Measurements from ENCODE around the gene COL19A1.
"Not testable (repeated sequence)": the region's sequence is repeated elsewhere in the genome, so short reads cannot be mapped to it uniquely, and the experiment has no call there.

COL19A1 gene

DNA sequence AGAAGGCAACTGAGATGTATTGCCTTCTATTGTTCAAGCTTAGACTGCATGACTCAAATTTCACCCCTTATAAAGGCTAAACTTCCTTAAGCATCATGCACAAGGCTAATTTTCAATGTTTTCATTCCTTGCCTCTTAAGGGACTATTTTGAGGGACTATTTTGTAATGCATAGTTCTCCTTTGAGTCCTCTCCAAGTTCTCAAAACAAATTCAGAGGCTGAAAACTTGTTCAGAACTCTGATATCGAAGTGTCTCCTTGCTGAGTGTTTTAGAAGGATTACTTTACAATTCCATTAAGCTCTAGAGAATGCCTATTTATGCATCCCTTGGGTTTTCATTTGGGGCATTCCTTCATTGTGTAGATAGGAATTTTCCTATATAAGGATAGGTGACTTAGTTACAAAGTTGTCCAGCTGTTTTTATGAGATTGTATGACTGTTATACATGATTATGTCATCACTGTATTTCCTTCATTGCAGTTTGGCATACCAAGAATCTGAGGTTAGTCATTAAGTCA lies 41.7 kb downstream of the COL19A1 start:
- no peaks in the 10 kb centered on the region for H3K9me3 ChIP-seq (ENCODE audit: insufficient read depth, low read depth, low read length)
- no CpG with 5 or more reads among the region's 1 CpG for WGBS
- H3K4me3 ChIP-seq (ENCODE audit: low read length) = no peak overlapping the region
- no peaks in the 10 kb centered on the region for H3K27me3 ChIP-seq (ENCODE audit: insufficient read depth, low read length)
- no peak overlapping the region for H3K27ac ChIP-seq (ENCODE audit: low read depth, low read length)
- no peak overlapping the region for H3K9ac ChIP-seq (ENCODE audit: low read depth, low read length)
- 0 out of 2 replicates have a peak, but pooled peaks cover 6% of the 10 kb centered on the region for H3K4me1 ChIP-seq (ENCODE audit: insufficient read depth, low read length)
- no peaks in the 10 kb centered on the region for H3K36me3 ChIP-seq (ENCODE audit: insufficient read depth, low read length)

DNA sequence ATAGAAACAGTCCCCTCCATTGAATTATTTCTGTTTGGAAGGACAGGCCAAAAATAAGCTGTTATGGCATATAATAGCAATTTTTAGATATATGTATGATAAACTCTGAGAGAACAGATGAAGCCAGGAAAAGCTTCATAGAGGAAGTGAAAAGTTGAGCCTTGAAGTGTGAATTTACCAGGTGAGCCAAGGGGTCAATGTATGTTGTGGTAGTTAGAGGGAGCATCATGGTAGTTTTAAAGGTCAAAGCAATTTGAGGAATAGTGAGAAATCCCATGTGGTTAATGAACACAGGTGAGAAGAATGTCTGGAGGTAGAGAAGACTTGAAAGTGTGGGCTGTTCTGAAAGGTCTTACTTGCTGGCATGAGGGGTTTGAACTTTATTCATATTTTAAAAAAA lies 47.0 kb downstream of the COL19A1 start:
- Histone ChIP-seq H3K27me3 (ENCODE audit: insufficient read depth, low read length) (no peaks in the 10 kb centered on the region), H3K4me1 (ENCODE audit: insufficient read depth, low read length) (peaks cover 8% of the 10 kb centered on the region; the same call in 1 of the 2 replicates), H3K9ac (ENCODE audit: low read depth, low read length) (no peak overlapping the region), H3K36me3 (ENCODE audit: insufficient read depth, low read length) (no peaks in the 10 kb centered on the region), H3K27ac (ENCODE audit: low read depth, low read length) (no peak overlapping the region), H3K9me3 (ENCODE audit: insufficient read depth, low read depth, low read length) (no peaks in the 10 kb centered on the region), H3K4me3 (ENCODE audit: low read length) (no peak overlapping the region)

DNA sequence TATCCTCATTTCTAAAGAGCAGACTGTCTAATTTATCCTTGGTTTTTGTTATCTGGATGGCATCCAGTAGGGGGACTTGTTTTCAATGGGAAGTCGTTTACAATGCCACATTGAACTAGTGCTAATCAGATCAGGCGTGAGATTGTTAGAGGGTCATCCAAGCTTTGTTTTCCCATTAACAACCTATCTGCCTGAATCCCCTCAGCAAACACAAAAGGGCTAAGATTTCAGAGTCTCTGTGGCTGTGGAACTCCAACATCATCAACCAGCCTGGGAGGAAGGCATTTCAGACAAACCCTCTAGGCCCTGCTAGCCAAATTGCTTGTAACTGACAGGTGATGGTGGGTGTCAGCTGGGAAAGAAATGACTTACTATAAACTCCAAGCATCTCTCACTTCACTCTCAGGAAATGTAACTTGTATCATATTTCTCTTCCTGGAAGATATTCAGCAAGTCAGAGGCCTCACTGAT lies 47.7 kb downstream of the COL19A1 start:
- WGBS = 34% methylated on average over 2 of the region's 2 CpGs
- H3K4me3 ChIP-seq (ENCODE audit: low read length) = no peak overlapping the region
- H3K27ac ChIP-seq (ENCODE audit: low read depth, low read length) = no peak overlapping the region
- H3K4me1 ChIP-seq (ENCODE audit: insufficient read depth, low read length) = peaks cover 8% of the 10 kb centered on the region; the same call in 1 of the 2 replicates
- H3K27me3 ChIP-seq (ENCODE audit: insufficient read depth, low read length) = no peaks in the 10 kb centered on the region
- H3K9ac ChIP-seq (ENCODE audit: low read depth, low read length) = no peak overlapping the region
- H3K36me3 ChIP-seq (ENCODE audit: insufficient read depth, low read length) = no peaks in the 10 kb centered on the region
- H3K9me3 ChIP-seq (ENCODE audit: insufficient read depth, low read depth, low read length) = no peaks in the 10 kb centered on the region

DNA sequence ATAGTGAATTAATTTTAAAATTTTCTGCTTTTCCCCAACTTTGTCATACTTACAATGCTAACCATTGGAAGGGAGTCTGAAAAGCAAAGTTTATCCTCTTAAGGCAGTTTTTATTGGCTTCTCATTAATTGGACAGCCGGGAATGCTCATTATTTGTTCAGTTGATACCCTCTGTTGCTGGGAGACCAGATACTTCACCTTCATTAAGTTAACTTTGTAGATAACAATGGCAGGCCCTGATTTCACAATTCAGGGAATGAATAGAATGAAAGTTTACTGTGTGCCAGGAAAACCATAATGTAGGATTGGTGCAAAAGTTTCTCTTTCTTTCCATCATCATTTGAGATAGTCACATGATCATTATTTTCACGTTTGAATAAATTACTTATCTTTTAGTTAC lies 49.0 kb downstream of the COL19A1 start:
- 84% methylated on average over 2 of the region's 2 CpGs for WGBS
- no peaks in the 10 kb centered on the region for H3K9me3 ChIP-seq (ENCODE audit: insufficient read depth, low read depth, low read length)

DNA sequence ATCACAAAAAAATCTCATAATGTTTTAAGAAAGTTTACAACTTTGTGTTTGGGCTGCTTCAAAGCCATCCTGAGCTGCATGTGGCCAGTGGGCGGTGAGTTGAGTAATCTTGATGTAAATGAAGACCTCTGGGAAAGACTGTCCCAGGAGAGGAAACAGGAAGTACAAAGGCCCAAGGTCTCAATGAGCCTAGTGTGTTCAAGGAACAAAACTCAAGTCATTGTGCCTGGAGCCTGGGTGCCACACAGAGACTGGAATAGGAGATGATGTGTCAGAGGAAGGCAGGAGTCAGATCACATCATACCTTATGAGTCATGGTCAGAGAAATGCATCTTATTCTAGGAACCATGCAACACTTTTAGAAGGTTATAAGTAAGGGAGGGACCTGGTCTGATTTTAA lies 51.5 kb downstream of the COL19A1 start:
- no peaks in the 10 kb centered on the region for H3K36me3 ChIP-seq (ENCODE audit: insufficient read depth, low read length)
- no peak overlapping the region for H3K27ac ChIP-seq (ENCODE audit: low read depth, low read length)
- H3K4me1 ChIP-seq (ENCODE audit: insufficient read depth, low read length) = peaks cover 8% of the 10 kb centered on the region; the same call in 1 of the 2 replicates
- H3K4me3 ChIP-seq (ENCODE audit: low read length) = no peak overlapping the region
- 86% methylated on average over 1 of the region's 1 CpG for WGBS
- H3K27me3 ChIP-seq (ENCODE audit: insufficient read depth, low read length) = no peaks in the 10 kb centered on the region
- no peak overlapping the region for H3K9ac ChIP-seq (ENCODE audit: low read depth, low read length)
- 0 out of 2 replicates have a peak, but pooled peaks cover 2% of the 10 kb centered on the region for H3K9me3 ChIP-seq (ENCODE audit: insufficient read depth, low read depth, low read length)

More for the DNA sequence above, 49.0 kb downstream of the COL19A1 start:
- Histone ChIP-seq H3K27me3 (ENCODE audit: insufficient read depth, low read length) (no peaks in the 10 kb centered on the region), H3K9ac (ENCODE audit: low read depth, low read length) (no peak overlapping the region), H3K4me1 (ENCODE audit: insufficient read depth, low read length) (peaks cover 8% of the 10 kb centered on the region; the same call in 1 of the 2 replicates), H3K36me3 (ENCODE audit: insufficient read depth, low read length) (no peaks in the 10 kb centered on the region), H3K4me3 (ENCODE audit: low read length) (no peak overlapping the region), H3K27ac (ENCODE audit: low read depth, low read length) (no peak overlapping the region)

DNA sequence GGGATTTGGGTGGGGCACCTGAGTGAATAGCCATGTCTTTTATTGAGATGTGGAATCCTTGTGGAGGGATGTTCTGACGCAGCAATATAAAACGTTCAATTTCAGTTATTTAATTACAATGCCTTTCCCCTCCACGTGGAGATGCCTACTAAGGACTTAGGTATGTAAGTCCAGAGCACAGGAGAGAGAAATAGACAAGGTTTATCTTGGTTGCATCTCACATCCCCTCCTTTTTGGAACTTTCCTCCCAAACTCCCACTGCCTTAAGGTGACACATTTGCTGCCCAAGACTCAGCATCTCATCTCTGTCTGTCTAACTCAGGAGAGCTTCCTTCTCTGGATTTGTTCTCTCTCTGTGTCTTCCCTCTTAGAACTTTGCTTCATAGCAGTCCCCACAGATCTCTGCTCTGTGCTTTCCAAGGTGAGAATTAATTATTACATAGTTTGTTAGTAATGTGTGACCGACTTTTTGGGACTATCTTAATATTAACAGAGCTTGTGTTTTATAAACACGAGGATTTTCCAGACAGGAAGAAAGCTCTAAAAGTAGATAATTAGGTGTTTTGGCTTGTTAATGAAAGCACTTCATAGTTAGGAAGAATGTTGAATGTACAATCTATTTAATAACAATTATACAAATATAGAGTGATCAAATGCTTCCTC lies 52.6 kb downstream of the COL19A1 start:
- Histone ChIP-seq H3K36me3 (ENCODE audit: insufficient read depth, low read length) (no peaks in the 10 kb centered on the region), H3K27me3 (ENCODE audit: insufficient read depth, low read length) (no peaks in the 10 kb centered on the region), H3K9ac (ENCODE audit: low read depth, low read length) (no peak overlapping the region), H3K27ac (ENCODE audit: low read depth, low read length) (no peak overlapping the region), H3K4me1 (ENCODE audit: insufficient read depth, low read length) (0 out of 2 replicates have a peak, but pooled peaks cover 2% of the 10 kb centered on the region), H3K9me3 (ENCODE audit: insufficient read depth, low read depth, low read length) (0 out of 2 replicates have a peak, but pooled peaks cover 2% of the 10 kb centered on the region), H3K4me3 (ENCODE audit: low read length) (no peak overlapping the region)
- WGBS = 90% methylated on average over 4 of the region's 5 CpGs

DNA sequence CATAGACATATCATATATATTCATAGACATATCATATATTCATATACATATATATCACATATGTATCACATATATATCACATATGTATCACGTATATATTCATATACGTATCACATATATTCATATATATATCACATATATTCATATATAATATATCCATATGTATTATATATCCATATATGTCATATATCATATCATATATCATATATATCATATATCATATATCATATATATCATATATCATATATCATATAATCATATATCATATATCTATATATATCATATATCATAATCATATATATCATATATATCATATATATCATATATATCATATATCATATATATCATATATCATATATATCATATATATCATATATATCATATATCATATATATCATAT lies 54.7 kb downstream of the COL19A1 start:
- not testable (repeated sequence) for H3K4me1 ChIP-seq (ENCODE audit: insufficient read depth, low read length); H3K9ac ChIP-seq (ENCODE audit: low read depth, low read length); H3K36me3 ChIP-seq (ENCODE audit: insufficient read depth, low read length); H3K9me3 ChIP-seq (ENCODE audit: insufficient read depth, low read depth, low read length); H3K27ac ChIP-seq (ENCODE audit: low read depth, low read length); H3K4me3 ChIP-seq (ENCODE audit: low read length); H3K27me3 ChIP-seq (ENCODE audit: insufficient read depth, low read length)
- WGBS = no CpG with 5 or more reads among the region's 2 CpGs

DNA sequence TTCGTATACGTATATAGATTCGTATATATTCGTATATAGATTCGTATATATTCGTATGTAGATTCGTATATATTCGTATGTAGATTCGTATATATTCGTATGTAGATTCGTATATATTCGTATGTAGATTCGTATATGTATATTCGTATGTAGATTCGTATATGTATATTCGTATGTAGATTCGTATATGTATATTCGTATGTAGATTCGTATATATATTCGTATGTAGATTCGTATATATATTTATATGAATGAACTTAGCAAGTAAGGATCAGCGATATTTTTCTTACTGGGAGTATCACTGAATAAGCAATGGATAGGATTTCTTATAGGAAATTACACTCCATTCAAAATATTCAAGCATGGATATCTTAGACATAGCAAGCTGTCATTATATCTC lies 55.3 kb downstream of the COL19A1 start:
- H3K27ac ChIP-seq (ENCODE audit: low read depth, low read length); H3K9ac ChIP-seq (ENCODE audit: low read depth, low read length); H3K36me3 ChIP-seq (ENCODE audit: insufficient read depth, low read length); H3K4me1 ChIP-seq (ENCODE audit: insufficient read depth, low read length); H3K9me3 ChIP-seq (ENCODE audit: insufficient read depth, low read depth, low read length); H3K4me3 ChIP-seq (ENCODE audit: low read length); H3K27me3 ChIP-seq (ENCODE audit: insufficient read depth, low read length): not testable (repeated sequence)
- WGBS = 95% methylated on average over 22 of the region's 22 CpGs

- H3K9me3 ChIP-seq (ENCODE audit: insufficient read depth, low read depth, low read length) = peaks cover 8% of the 10 kb centered on the region
- no peak overlapping the region for H3K4me3 ChIP-seq (ENCODE audit: low read length)
- no peaks in the 10 kb centered on the region for H3K27me3 ChIP-seq (ENCODE audit: insufficient read depth, low read length)
- no peaks in the 10 kb centered on the region for H3K4me1 ChIP-seq (ENCODE audit: insufficient read depth, low read length)
- WGBS = no CpG with 5 or more reads among the region's 1 CpG
- no peak overlapping the region for H3K9ac ChIP-seq (ENCODE audit: low read depth, low read length)
- no peak overlapping the region for H3K27ac ChIP-seq (ENCODE audit: low read depth, low read length)
- no peaks in the 10 kb centered on the region for H3K36me3 ChIP-seq (ENCODE audit: insufficient read depth, low read length)
Measured at GRCh38 chr6:69926745-69927144, 60.4 kb downstream of the COL19A1 start.

DNA sequence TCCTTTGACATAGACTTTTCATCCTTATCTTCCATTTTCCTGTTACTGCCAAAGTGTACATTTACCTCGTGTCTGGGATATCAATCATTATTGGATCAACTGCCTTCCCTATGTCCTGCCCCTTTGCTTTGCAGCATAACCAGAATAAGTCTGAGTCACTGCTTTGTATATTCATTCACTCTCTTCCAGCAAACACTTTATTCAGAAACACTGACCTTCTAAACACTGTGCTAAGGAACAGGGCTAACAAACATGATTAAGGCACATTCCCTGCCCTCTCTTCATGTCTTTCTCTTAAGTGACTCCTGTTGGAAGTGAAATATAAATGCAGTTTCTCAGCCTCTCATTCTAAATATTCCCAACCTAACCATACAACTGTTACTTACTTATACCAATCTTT lies 66.9 kb downstream of the COL19A1 start:
- Histone ChIP-seq H3K4me3 (ENCODE audit: low read length) (no peak overlapping the region), H3K4me1 (ENCODE audit: insufficient read depth, low read length) (no peaks in the 10 kb centered on the region), H3K9ac (ENCODE audit: low read depth, low read length) (no peak overlapping the region), H3K9me3 (ENCODE audit: insufficient read depth, low read depth, low read length) (no peaks in the 10 kb centered on the region), H3K27ac (ENCODE audit: low read depth, low read length) (no peak overlapping the region), H3K27me3 (ENCODE audit: insufficient read depth, low read length) (no peaks in the 10 kb centered on the region), H3K36me3 (ENCODE audit: insufficient read depth, low read length) (no peaks in the 10 kb centered on the region)
- 85% methylated on average over 1 of the region's 1 CpG for WGBS

- Histone ChIP-seq H3K4me3 (ENCODE audit: low read length) (no peak overlapping the region), H3K9ac (ENCODE audit: low read depth, low read length) (no peak overlapping the region), H3K27ac (ENCODE audit: low read depth, low read length) (no peak overlapping the region), H3K36me3 (ENCODE audit: insufficient read depth, low read length) (no peaks in the 10 kb centered on the region), H3K9me3 (ENCODE audit: insufficient read depth, low read depth, low read length) (no peaks in the 10 kb centered on the region), H3K4me1 (ENCODE audit: insufficient read depth, low read length) (no peaks in the 10 kb centered on the region), H3K27me3 (ENCODE audit: insufficient read depth, low read length) (no peaks in the 10 kb centered on the region)
- WGBS = 93% methylated on average over 1 of the region's 1 CpG
Measured at GRCh38 chr6:69935079-69935478, 68.7 kb downstream of the COL19A1 start.
